Dendritic cell treated with granulocyte-macrophage colony-stimulating factor and Interleukin-4, amounts not matched to agents 40 ng/mL and 50 ng/mL, for 4 days (primary cell): ENCODE results near the gene OR8G1.
"Not testable (repeated sequence)": the region's sequence is repeated elsewhere in the genome, so short reads cannot be mapped to it uniquely, and the experiment has no call there.

Source experiments
- H3K27ac Mint-ChIP-seq: one replicate; pipeline ENCODE4 v1.8.0; 2022; ENCODE audit warnings: mild to moderate bottlenecking, mixed read lengths
- H3K27me3 Mint-ChIP-seq: one replicate; pipeline ENCODE4 v1.8.0; 2022; ENCODE audit warnings: mild to moderate bottlenecking, mixed read lengths
- H3K36me3 Mint-ChIP-seq: one replicate; pipeline ENCODE4 v1.8.0; 2022; ENCODE audit warnings: low read depth, mixed read lengths
- H3K4me1 Mint-ChIP-seq: one replicate; pipeline ENCODE4 v1.8.0; 2022; ENCODE audit warnings: low read depth, mixed read lengths
- H3K4me3 Mint-ChIP-seq: one replicate; pipeline ENCODE4 v1.8.0; 2022; ENCODE audit warnings: mild to moderate bottlenecking, moderate library complexity, mixed read lengths
- H3K9me3 Mint-ChIP-seq: one replicate; pipeline ENCODE4 v1.8.0; 2022; ENCODE audit warnings: mixed read lengths
- intact Hi-C: fragments of 100-400 bp; cut with micrococcal nuclease; formaldehyde crosslinking; loops from one replicate; pipeline ENCODE4 v1.15.0; 2022

The OR8G1 gene

GRCh38 chr11:124210421-124210820, 30.5 kb upstream of the OR8G1 start:
- Mint-ChIP-seq H3K27me3 (no peaks in the 10 kb centered on the region), H3K36me3 (no peaks in the 10 kb centered on the region), H3K4me1 (peaks cover 21% of the 10 kb centered on the region), H3K4me3 (no peak overlapping the region), H3K27ac (no peak overlapping the region), H3K9me3 (peaks cover 9% of the 10 kb centered on the region)
- intact Hi-C loops = no loop called here

DNA sequence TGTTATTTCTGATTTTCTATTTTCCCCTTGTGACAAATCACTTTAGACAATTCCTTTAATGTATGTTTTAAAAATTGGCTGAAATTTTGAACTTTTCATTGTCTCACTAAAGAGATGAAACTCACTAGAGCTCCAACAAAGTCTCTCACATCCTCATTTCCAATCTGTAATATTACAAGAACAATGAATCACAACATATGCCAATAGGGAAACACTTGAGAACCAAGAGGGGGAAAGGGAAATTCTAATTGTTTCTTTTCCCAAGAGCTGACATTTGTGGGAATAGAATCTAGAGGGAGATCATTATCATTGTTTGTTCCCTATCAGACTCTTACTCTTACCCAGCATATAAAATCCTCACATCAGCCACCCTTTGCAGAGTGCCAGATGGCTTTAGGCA, 29.6 kb upstream of the OR8G1 start:
- Mint-ChIP-seq H3K9me3 (peaks cover 9% of the 10 kb centered on the region), H3K27me3 (no peaks in the 10 kb centered on the region), H3K36me3 (no peaks in the 10 kb centered on the region), H3K27ac (no peak overlapping the region), H3K4me3 (no peak overlapping the region), H3K4me1 (peaks cover 21% of the 10 kb centered on the region)
- intact Hi-C loops = no loop called here

- Mint-ChIP-seq H3K9me3 (no peaks in the 10 kb centered on the region), H3K36me3 (no peaks in the 10 kb centered on the region), H3K27me3 (no peaks in the 10 kb centered on the region), H3K27ac (no peak overlapping the region), H3K4me3 (no peak overlapping the region), H3K4me1 (peaks cover 10% of the 10 kb centered on the region)
- intact Hi-C loops = no loop called here
Observed at GRCh38 chr11:124214027-124214426, 26.9 kb upstream of the OR8G1 start.

DNA sequence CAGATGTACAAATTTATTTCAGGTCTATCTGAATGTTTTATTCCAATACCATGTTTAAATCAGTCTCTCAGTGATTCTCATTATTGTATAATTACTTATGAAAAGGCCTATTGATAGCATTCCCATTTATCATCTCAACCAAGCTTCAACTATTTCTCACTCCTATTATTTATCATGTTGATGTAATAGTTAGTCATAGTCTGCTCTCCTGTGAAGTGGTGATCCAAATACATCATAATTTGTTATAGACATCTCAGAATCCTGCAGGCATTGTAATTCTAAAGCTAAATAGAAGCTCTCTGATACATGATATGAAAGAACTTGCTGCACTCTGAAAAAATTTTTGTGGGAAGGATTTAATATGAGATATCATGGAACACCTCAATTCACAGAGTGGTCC, 21.8 kb upstream of the OR8G1 start:
- Mint-ChIP-seq H3K27me3 (no peaks in the 10 kb centered on the region), H3K36me3 (no peaks in the 10 kb centered on the region), H3K4me3 (no peak overlapping the region), H3K4me1 (no peaks in the 10 kb centered on the region), H3K9me3 (no peaks in the 10 kb centered on the region), H3K27ac (no peak overlapping the region)
- intact Hi-C loops = no loop called here

- H3K36me3 Mint-ChIP-seq = no peaks in the 10 kb centered on the region
- peaks cover 12% of the 10 kb centered on the region for H3K4me1 Mint-ChIP-seq
- no peaks in the 10 kb centered on the region for H3K9me3 Mint-ChIP-seq
- H3K27ac Mint-ChIP-seq = no peak overlapping the region
- intact Hi-C loops = no loop called here
- no peak overlapping the region for H3K4me3 Mint-ChIP-seq
- no peaks in the 10 kb centered on the region for H3K27me3 Mint-ChIP-seq
Observed at GRCh38 chr11:124222407-124222806, 18.5 kb upstream of the OR8G1 start.

GRCh38 chr11:124224618-124225423, 16.1 kb upstream of the OR8G1 start:
- H3K9me3 Mint-ChIP-seq, H3K4me3 Mint-ChIP-seq, H3K27me3 Mint-ChIP-seq, intact Hi-C loops, H3K36me3 Mint-ChIP-seq: not testable (repeated sequence)
- Mint-ChIP-seq H3K4me1 (peaks cover 17% of the 10 kb centered on the region), H3K27ac (peak overlapping the region; percentile 87)

DNA sequence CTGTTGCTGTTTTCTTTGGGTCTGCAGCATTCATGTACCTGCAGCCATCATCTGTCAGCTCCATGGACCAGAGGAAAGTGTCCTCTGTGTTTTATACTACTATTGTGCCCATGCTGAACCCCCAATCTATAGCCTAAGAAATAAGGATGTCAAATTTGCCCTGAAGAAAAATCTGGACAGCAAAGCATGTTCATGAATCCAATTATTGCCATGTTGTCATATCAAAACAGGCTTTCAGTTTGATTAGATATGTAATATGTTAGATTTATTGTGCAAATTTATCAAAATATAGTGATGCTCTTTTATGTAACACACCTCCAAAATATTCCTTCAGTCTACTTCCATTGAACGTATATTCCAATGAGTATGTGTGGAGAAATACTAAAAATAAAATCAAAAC, 15.4 kb upstream of the OR8G1 start:
- Mint-ChIP-seq H3K4me3 (no peak overlapping the region), H3K27ac (peak overlapping the region; percentile 87), H3K9me3 (no peaks in the 10 kb centered on the region), H3K27me3 (no peaks in the 10 kb centered on the region), H3K36me3 (no peaks in the 10 kb centered on the region), H3K4me1 (peaks cover 17% of the 10 kb centered on the region)
- intact Hi-C loops = no loop called here

DNA sequence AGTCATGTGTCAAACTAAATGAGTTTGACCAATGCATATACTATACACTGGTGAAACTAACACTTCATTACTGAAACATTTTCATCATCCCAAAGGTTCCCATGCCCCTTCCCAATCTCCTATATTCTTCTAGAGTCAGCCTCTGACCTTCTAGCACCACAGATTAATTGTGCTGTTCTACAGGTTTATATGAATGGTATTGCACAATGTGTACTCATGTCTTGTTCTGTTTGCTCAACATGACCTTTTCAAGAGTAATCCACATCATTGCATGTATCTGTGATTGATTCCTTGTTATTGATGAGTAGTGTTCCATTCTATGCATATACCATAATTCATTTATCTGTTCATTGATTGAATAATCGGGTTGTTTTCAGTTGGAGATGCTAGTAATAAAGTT, 7.5 kb upstream of the OR8G1 start:
- intact Hi-C loops = no loop called here
- Mint-ChIP-seq H3K9me3 (peaks cover 5% of the 10 kb centered on the region), H3K4me1 (peaks cover 5% of the 10 kb centered on the region), H3K27ac (no peak overlapping the region), H3K27me3 (no peaks in the 10 kb centered on the region), H3K36me3 (no peaks in the 10 kb centered on the region), H3K4me3 (no peak overlapping the region)

GRCh38 chr11:124238512-124238911, 2.4 kb upstream of the OR8G1 start:
- Mint-ChIP-seq H3K9me3 (peaks cover 12% of the 10 kb centered on the region), H3K27me3 (no peaks in the 10 kb centered on the region), H3K27ac (peak overlapping the region; percentile 20), H3K36me3 (no peaks in the 10 kb centered on the region), H3K4me1 (peaks cover 9% of the 10 kb centered on the region), H3K4me3 (no peak overlapping the region)
- intact Hi-C loops = no loop called here

- H3K36me3 Mint-ChIP-seq, intact Hi-C loops, H3K27me3 Mint-ChIP-seq, H3K4me3 Mint-ChIP-seq: not testable (repeated sequence)
- peak overlapping the region; percentile 66 for H3K27ac Mint-ChIP-seq
- peaks cover 10% of the 10 kb centered on the region for H3K4me1 Mint-ChIP-seq
- H3K9me3 Mint-ChIP-seq = peaks cover 15% of the 10 kb centered on the region
Observed at GRCh38 chr11:124249869-124250268, 9.0 kb downstream of the OR8G1 start.

- Mint-ChIP-seq H3K36me3 (no peaks in the 10 kb centered on the region), H3K27me3 (no peaks in the 10 kb centered on the region), H3K4me1 (peaks cover 15% of the 10 kb centered on the region), H3K27ac (no peak within 1 kb of the TSS), H3K9me3 (peaks cover 1% of the 10 kb centered on the region), H3K4me3 (no peak within 1 kb of the TSS)
- intact Hi-C loops = no loop called here
Observed at GRCh38 chr11:124256076-124256475, 15.2 kb downstream of the OR8G1 start, which contains the start of gene OR8G5. Gene OR8G5, plus strand, starts transcription at chr11:124256376. Its CDS starts 8,556 bp downstream, at chr11:124264932.

- H3K4me3 Mint-ChIP-seq, H3K27me3 Mint-ChIP-seq, intact Hi-C loops, H3K9me3 Mint-ChIP-seq, H3K36me3 Mint-ChIP-seq: not testable (repeated sequence)
- H3K4me1 Mint-ChIP-seq = peaks cover 17% of the 10 kb centered on the region
- H3K27ac Mint-ChIP-seq = peak overlapping the region; percentile 40
Observed at GRCh38 chr11:124265041-124265440, 24.1 kb downstream of the OR8G1 start.

DNA sequence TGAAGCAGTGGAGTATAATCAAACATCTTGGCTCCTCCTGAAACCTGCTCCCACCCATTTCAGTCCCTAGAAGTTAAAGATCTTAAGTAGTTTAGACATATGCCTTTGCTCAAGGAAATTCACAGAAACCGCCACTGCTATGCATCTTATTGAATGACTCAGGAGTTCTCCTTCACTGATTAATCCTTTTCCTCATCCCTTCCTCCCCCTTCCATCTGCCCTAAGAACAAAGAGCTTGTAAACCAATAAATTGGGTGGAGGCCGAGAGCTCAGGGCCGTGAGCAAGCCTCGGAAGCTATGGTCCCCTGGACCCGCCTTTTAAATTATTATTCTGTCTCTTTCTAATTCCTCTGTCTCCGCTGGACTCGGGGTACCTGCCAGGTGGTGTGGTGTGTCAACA, 30.0 kb downstream of the OR8G1 start:
- H3K27ac Mint-ChIP-seq, H3K4me3 Mint-ChIP-seq, intact Hi-C loops, H3K9me3 Mint-ChIP-seq, H3K4me1 Mint-ChIP-seq, H3K27me3 Mint-ChIP-seq, H3K36me3 Mint-ChIP-seq: not testable (repeated sequence)

DNA sequence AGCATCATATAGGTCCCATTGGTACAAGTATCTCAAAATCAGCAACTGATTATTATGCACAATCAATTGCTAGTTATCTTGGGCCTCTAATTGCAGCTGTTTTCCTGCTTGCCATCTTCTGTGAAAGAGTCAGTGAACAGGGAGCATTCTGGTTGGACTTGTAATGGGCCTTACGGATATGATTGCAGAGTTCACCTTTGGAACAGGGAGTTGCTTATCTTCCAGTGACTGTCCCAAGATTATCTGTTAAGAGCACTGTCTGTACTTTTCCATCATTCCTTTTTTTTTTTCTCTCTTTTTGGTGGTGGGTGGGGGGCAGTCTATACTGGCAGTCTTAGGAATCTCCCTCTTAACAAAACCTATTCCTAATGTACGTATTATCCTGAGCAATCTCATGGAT, 33.1 kb downstream of the OR8G1 start:
- Mint-ChIP-seq H3K27ac (no peak overlapping the region), H3K4me1 (peaks cover 8% of the 10 kb centered on the region), H3K27me3 (no peaks in the 10 kb centered on the region), H3K9me3 (no peaks in the 10 kb centered on the region), H3K4me3 (no peak overlapping the region), H3K36me3 (no peaks in the 10 kb centered on the region)
- intact Hi-C loops = no loop called here

DNA sequence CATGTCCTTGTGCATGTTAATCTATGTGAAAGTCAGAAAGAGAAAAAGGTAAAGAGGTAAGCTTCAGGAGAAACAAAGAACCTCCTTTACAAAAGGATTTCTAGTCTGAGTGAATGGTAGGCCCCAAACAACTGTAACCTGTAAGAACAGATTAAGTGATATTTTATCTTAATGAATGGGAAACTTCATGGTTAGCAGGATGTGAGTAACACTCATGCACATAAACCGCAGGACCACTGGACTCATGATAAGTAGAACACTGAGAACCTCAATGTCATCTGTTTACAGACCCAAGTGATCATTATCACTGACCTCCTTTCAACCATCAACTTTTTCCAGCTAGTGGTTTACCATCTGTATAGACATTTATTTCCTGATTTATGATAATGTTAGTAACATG, 35.2 kb downstream of the OR8G1 start:
- Mint-ChIP-seq H3K9me3 (no peaks in the 10 kb centered on the region), H3K4me1 (peaks cover 8% of the 10 kb centered on the region), H3K36me3 (no peaks in the 10 kb centered on the region), H3K27me3 (no peaks in the 10 kb centered on the region), H3K27ac (no peak overlapping the region), H3K4me3 (no peak overlapping the region)
- intact Hi-C loops = loop anchor here (5.0 kb wide), 1 partner anchor 204 kb away; no protein-coding TSS in a partner anchor
